ENCODE measurements around the gene LYSET.
"Not testable (repeated sequence)": the region's sequence is repeated elsewhere in the genome, so short reads cannot be mapped to it uniquely, and the experiment has no call there.

LYSET gene

GRCh38 chr14:93184391-93185348 lies at the start of gene LYSET, which contains the start of gene MOAP1:
TSS of gene LYSET (plus strand) at chr14:93185317. CDS start at chr14:93185406, 89 bp downstream.
TSS of gene MOAP1 (minus strand) at chr14:93184897. CDS start at chr14:93184242, 655 bp downstream.
- DNase-seq = peak; percentile 82 to 88

GRCh38 chr14:93135399-93135798 lies 49.7 kb upstream of the LYSET start:
- no peak for DNase-seq

GRCh38 chr14:93136009-93136408 lies 49.1 kb upstream of the LYSET start:
- no peak for DNase-seq

- DNase-seq = not testable (repeated sequence)
Measured at GRCh38 chr14:93136508-93136907, 48.6 kb upstream of the LYSET start.

GRCh38 chr14:93137864-93138263 lies 47.3 kb upstream of the LYSET start:
- no peak for DNase-seq

GRCh38 chr14:93142854-93143652 lies 42.1 kb upstream of the LYSET start:
- DNase-seq = no peak

GRCh38 chr14:93146119-93146518 lies 39.0 kb upstream of the LYSET start:
- no peak for DNase-seq

GRCh38 chr14:93148979-93149378 lies 36.1 kb upstream of the LYSET start:
- DNase-seq = no peak

- no peak for DNase-seq
Measured at GRCh38 chr14:93150227-93151208, 34.6 kb upstream of the LYSET start.

GRCh38 chr14:93153121-93153520 lies 32.0 kb upstream of the LYSET start:
- no peak for DNase-seq

- DNase-seq = no peak
Measured at GRCh38 chr14:93155667-93156066, 29.4 kb upstream of the LYSET start.

- no peak for DNase-seq
Measured at GRCh38 chr14:93156693-93157369, 28.3 kb upstream of the LYSET start.

GRCh38 chr14:93158349-93158748 lies 26.8 kb upstream of the LYSET start:
- DNase-seq = not testable (repeated sequence)

GRCh38 chr14:93159625-93160352 lies 25.3 kb upstream of the LYSET start:
- not testable (repeated sequence) for DNase-seq

GRCh38 chr14:93160353-93160801 lies 24.7 kb upstream of the LYSET start:
- no peak for DNase-seq

- DNase-seq = no peak
Measured at GRCh38 chr14:93161411-93161940, 23.6 kb upstream of the LYSET start.

- no peak for DNase-seq
Measured at GRCh38 chr14:93163564-93163963, 21.6 kb upstream of the LYSET start.

- DNase-seq = not testable (repeated sequence)
Measured at GRCh38 chr14:93165271-93166265, 19.5 kb upstream of the LYSET start.

- not testable (repeated sequence) for DNase-seq
Measured at GRCh38 chr14:93168610-93169009, 16.5 kb upstream of the LYSET start.

Measured in activated CD4-positive, alpha-beta T cell treated with anti-CD3 and anti-CD28 coated beads for 4 hours (primary cell).